ENCODE measurements around the gene TTC7B. TPM values are rescaled to one million over a fixed set of nuclear protein-coding genes. Genes with fewer than 3 reads are reported as not detected.

The TTC7B gene
- total and polyA plus RNA-seq, 2 donors (not counting 1 experiment from before 2014, with no cell fraction given): 0.36 to 3.2 TPM

GRCh38 chr14:90599339-90599738, 216.9 kb downstream of the TTC7B start:
- Mint-ChIP-seq H3K4me3 (no peak overlapping the region), H3K27ac (no peak overlapping the region), H3K27me3 (peaks cover 17% of the 10 kb centered on the region), H3K4me1 (no peaks in the 10 kb centered on the region), H3K9me3 (ENCODE audit: insufficient read depth) (no peaks in the 10 kb centered on the region)
- Histone ChIP-seq H3K4me1 (ENCODE audit: control insufficient read depth in 2 of 2, insufficient read depth in 2 of 2, low read length in 2 of 2) (no peaks in the 10 kb centered on the region), H3K9me3 (ENCODE audit: control extremely low read depth in 1 of 3, control insufficient read depth in 2 of 3, insufficient read depth in 1 of 3, low read length in 2 of 3) (no peaks in the 10 kb centered on the region), H3K36me3 (replicated peaks in 1 of 2; ENCODE audit: control extremely low read depth in 1 of 2, control insufficient read depth in 1 of 2, extremely low read depth in 1 of 2, insufficient read depth in 2 of 2, low read length in 1 of 2) (no peaks in the 10 kb centered on the region), H2AFZ (ENCODE audit: insufficient read depth, low read depth, low read length, poor library complexity, severe bottlenecking) (no peak overlapping the region), H3K4me2 (replicated peaks; ENCODE audit: low read depth, low read length, poor library complexity, severe bottlenecking) (no peak overlapping the region), H3K27ac (ENCODE audit: low read length in 2 of 2) (no peak overlapping the region), H3K4me3 (ENCODE audit: control extremely low read depth in 1 of 5, extremely low read depth in 1 of 5, insufficient read depth in 1 of 5, low read depth in 2 of 5, low read length in 4 of 5) (no peak overlapping the region), H3K27me3 (replicated peaks in 1 of 4; ENCODE audit: control extremely low read depth in 1 of 4, control insufficient read depth in 3 of 4, insufficient read depth in 4 of 4, low read length in 3 of 4) (no peaks in the 10 kb centered on the region), H4K20me1 (ENCODE audit: control insufficient read depth, insufficient read depth, low read length, poor library complexity, severe bottlenecking) (no peaks in the 10 kb centered on the region), H3K9ac (ENCODE audit: low read length) (no peak overlapping the region), H3K79me2 (ENCODE audit: control insufficient read depth, insufficient read depth, low read length) (no peaks in the 10 kb centered on the region)
- DNase-seq (no peak), ATAC-seq (ENCODE audit: low read depth) (no peak)
- WGBS (ENCODE audit: insufficient coverage): 53% methylated on average over 11 of the region's 11 CpGs
- TF ChIP-seq CTCF (IDR thresholded peaks at IDR 0.05) (no peak), EZH2 (IDR thresholded peaks at IDR 0.05; ENCODE audit: borderline replicate concordance, insufficient read depth, low read depth, low read length, poor library complexity, severe bottlenecking) (no peak)
- ChIA-PET POLR2A (no interaction called here), CTCF (no interaction called here)
- intact Hi-C loops (cut with micrococcal nuclease): no loop called here

- Mint-ChIP-seq H3K9me3 (ENCODE audit: insufficient read depth) (no peaks in the 10 kb centered on the region), H3K27me3 (peaks cover 13% of the 10 kb centered on the region), H3K27ac (no peak overlapping the region), H3K4me1 (no peaks in the 10 kb centered on the region), H3K4me3 (no peak overlapping the region)
- H2AFZ ChIP-seq (ENCODE audit: insufficient read depth, low read depth, low read length, poor library complexity, severe bottlenecking): no peak overlapping the region
- no peak for DNase-seq
- H3K36me3 ChIP-seq (replicated peaks in 1 of 2; ENCODE audit: control extremely low read depth in 1 of 2, control insufficient read depth in 1 of 2, extremely low read depth in 1 of 2, insufficient read depth in 2 of 2, low read length in 1 of 2): no peaks in the 10 kb centered on the region
- 94% methylated on average over 15 of the region's 15 CpGs for WGBS (ENCODE audit: insufficient coverage)
- no peak overlapping the region for H3K27ac ChIP-seq (ENCODE audit: low read length in 2 of 2)
- intact Hi-C loops (cut with micrococcal nuclease): no loop called here
- H3K27me3 ChIP-seq (replicated peaks in 1 of 4; ENCODE audit: control extremely low read depth in 1 of 4, control insufficient read depth in 3 of 4, insufficient read depth in 4 of 4, low read length in 3 of 4): no peaks in the 10 kb centered on the region
- no peak overlapping the region for H3K4me3 ChIP-seq (ENCODE audit: control extremely low read depth in 1 of 5, extremely low read depth in 1 of 5, insufficient read depth in 1 of 5, low read depth in 2 of 5, low read length in 4 of 5)
- POLR2A ChIA-PET: no interaction called here
- H3K4me1 ChIP-seq (ENCODE audit: control insufficient read depth in 2 of 2, insufficient read depth in 2 of 2, low read length in 2 of 2): no peaks in the 10 kb centered on the region
- H3K4me2 ChIP-seq (replicated peaks; ENCODE audit: low read depth, low read length, poor library complexity, severe bottlenecking): no peak overlapping the region
- TF ChIP-seq EZH2 (IDR thresholded peaks at IDR 0.05; ENCODE audit: borderline replicate concordance, insufficient read depth, low read depth, low read length, poor library complexity, severe bottlenecking) (no peak), CTCF (IDR thresholded peaks at IDR 0.05) (no peak)
- no peak overlapping the region for H3K9ac ChIP-seq (ENCODE audit: low read length)
- H4K20me1 ChIP-seq (ENCODE audit: control insufficient read depth, insufficient read depth, low read length, poor library complexity, severe bottlenecking): no peaks in the 10 kb centered on the region
- H3K9me3 ChIP-seq (ENCODE audit: control extremely low read depth in 1 of 3, control insufficient read depth in 2 of 3, insufficient read depth in 1 of 3, low read length in 2 of 3): no peaks in the 10 kb centered on the region
- CTCF ChIA-PET: no interaction called here
- no peak for ATAC-seq (ENCODE audit: low read depth)
- H3K79me2 ChIP-seq (ENCODE audit: control insufficient read depth, insufficient read depth, low read length): no peaks in the 10 kb centered on the region
These were observed 218.3 kb downstream of the TTC7B start for GRCh38 chr14:90597961-90598360.
